SU-DHL-6 (cell line): ENCODE data around the gene GATD1.
A peak's percentile ranks its signal among the peaks of the same experiment; 100 is the strongest.

Experiments used
- EZH2phosphoT487 ChIP-seq: fragments of 200-600 bp; sonication (generic), shearing (Covaris generic); conservative IDR thresholded peaks from 2 replicates; pipeline ENCODE4 v1.6.1; 2018; ENCODE audit warnings: mild to moderate bottlenecking, antibody characterized with exemption, low read length, moderate library complexity, mixed read lengths
- TF ChIP-seq, protein P1 (sequence below): fragments of 200-600 bp; sonication (generic); IDR thresholded peaks from one replicate; pipeline ENCODE4 v1.5.1; 2017; ENCODE audit warnings: antibody characterized with exemption, mild to moderate bottlenecking, low read length, moderate library complexity; ENCODE audit not compliant: insufficient read depth, poor library complexity, severe bottlenecking

DNA sequence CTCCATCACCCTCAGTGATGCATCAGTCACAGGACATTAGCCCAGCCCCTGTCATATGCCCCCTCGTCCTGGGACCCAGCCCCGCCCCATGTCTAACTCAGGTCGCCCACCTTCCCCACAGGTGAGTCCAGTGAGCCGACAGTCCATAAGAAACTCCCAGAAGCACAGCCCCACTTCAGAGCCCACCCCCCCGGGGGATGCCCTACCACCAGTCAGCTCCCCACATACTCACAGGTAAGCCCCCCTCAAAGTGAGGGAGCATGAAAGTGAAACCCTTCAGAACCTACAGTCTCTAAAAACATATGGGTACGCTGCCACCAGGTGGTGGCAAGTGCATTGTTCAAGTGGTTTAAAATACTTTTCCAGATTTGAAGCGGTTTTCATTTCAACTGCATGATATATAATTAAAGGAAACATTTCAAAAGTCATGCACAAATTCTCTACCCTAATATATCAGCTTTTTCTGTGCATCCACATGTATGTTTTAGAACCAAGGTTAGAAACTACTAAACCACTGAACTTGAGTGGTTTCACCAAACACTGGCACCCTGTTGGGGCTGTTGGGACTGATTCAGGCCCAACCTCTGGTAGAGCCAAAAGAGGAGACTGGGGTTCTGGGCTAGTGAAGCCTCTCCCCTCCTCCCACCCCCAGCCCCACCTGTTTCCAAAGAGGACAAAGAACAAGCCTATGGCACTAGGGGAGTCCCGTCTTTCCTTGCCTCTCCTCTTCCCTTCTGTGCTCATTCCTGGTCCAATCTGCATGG lies 54.0 kb downstream of the GATD1 start:
- TF ChIP-seq, protein P1, sequence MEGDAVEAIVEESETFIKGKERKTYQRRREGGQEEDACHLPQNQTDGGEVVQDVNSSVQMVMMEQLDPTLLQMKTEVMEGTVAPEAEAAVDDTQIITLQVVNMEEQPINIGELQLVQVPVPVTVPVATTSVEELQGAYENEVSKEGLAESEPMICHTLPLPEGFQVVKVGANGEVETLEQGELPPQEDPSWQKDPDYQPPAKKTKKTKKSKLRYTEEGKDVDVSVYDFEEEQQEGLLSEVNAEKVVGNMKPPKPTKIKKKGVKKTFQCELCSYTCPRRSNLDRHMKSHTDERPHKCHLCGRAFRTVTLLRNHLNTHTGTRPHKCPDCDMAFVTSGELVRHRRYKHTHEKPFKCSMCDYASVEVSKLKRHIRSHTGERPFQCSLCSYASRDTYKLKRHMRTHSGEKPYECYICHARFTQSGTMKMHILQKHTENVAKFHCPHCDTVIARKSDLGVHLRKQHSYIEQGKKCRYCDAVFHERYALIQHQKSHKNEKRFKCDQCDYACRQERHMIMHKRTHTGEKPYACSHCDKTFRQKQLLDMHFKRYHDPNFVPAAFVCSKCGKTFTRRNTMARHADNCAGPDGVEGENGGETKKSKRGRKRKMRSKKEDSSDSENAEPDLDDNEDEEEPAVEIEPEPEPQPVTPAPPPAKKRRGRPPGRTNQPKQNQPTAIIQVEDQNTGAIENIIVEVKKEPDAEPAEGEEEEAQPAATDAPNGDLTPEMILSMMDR = peak; percentile 91
- TF ChIP-seq EZH2phosphoT487 = no peak
